H9 (cell line): Measurements from ENCODE around the gene VMA21. TPM values are rescaled to one million over a fixed set of nuclear protein-coding genes. Genes with fewer than 3 reads are reported as not detected.

Experiments
- DNase-seq: peaks from one replicate; pipeline ENCODE4 v3.0.0-alpha.2; 2017
- H2AFZ ChIP-seq: one replicate; pipeline ENCODE4 v1.6.1; 2013; ENCODE audit warnings: mild to moderate bottlenecking, low read length, control low read depth, moderate library complexity
- H2AK5ac ChIP-seq: 2 replicates; pipeline ENCODE4 v1.6.1; 2013; ENCODE audit warnings: low read length, control low read depth, mixed read lengths; ENCODE audit not compliant: insufficient read length
- H2BK120ac ChIP-seq: one replicate; pipeline ENCODE4 v1.6.1; 2013; ENCODE audit warnings: low read depth, mild to moderate bottlenecking, low read length, control low read depth, inconsistent platforms; ENCODE audit not compliant: poor library complexity, severe bottlenecking
- H2BK12ac ChIP-seq: 2 replicates; pipeline ENCODE4 v1.6.1; 2013; ENCODE audit warnings: low read length, control low read depth, mixed read lengths, low read depth; ENCODE audit not compliant: insufficient read length
- H2BK15ac ChIP-seq: 2 replicates; pipeline ENCODE4 v1.6.1; 2013; ENCODE audit warnings: low read depth, low read length, control low read depth
- H2BK20ac ChIP-seq: one replicate; pipeline ENCODE4 v1.6.1; 2013; ENCODE audit warnings: low read depth, mild to moderate bottlenecking, low read length, control low read depth, inconsistent platforms; ENCODE audit not compliant: poor library complexity, severe bottlenecking
- H2BK5ac ChIP-seq: 2 replicates; pipeline ENCODE4 v1.6.1; 2013; ENCODE audit warnings: low read length, control low read depth, mixed read lengths; ENCODE audit not compliant: insufficient read length
- H3K14ac ChIP-seq: 2 replicates; pipeline ENCODE4 v1.6.1; 2013; ENCODE audit warnings: low read length, control low read depth; ENCODE audit not compliant: insufficient read depth
- H3K18ac ChIP-seq: 2 replicates; pipeline ENCODE4 v1.6.1; 2013; ENCODE audit warnings: low read depth, mild to moderate bottlenecking, mixed read lengths, low read length, control low read depth; ENCODE audit not compliant: insufficient read length
- H3K23ac ChIP-seq: 2 replicates; pipeline ENCODE4 v1.6.1; 2013; ENCODE audit warnings: low read length, control low read depth, mixed read lengths, low read depth; ENCODE audit not compliant: insufficient read length
- H3K23me2 ChIP-seq: 2 replicates; pipeline ENCODE4 v1.6.1; 2013; ENCODE audit warnings: low read depth, mild to moderate bottlenecking, mixed read lengths, low read length, control low read depth; ENCODE audit not compliant: insufficient read length, poor library complexity, severe bottlenecking
- H3K27ac ChIP-seq: 2 replicates; pipeline ENCODE4 v1.5.1; 2013; ENCODE audit warnings: low read length, control low read depth, mixed read lengths, low read depth; ENCODE audit not compliant: insufficient read length
- H3K27me3 ChIP-seq: 2 replicates; pipeline ENCODE4 v1.6.1; 2013; ENCODE audit warnings: low read length, control low read depth, inconsistent platforms; ENCODE audit not compliant: insufficient read depth
- H3K4ac ChIP-seq: 2 replicates; pipeline ENCODE4 v1.6.1; 2013; ENCODE audit warnings: low read depth, mild to moderate bottlenecking, control low read depth, inconsistent platforms, low read length, moderate library complexity
- H3K4me1 ChIP-seq: 2 replicates; pipeline ENCODE4 v1.6.1; 2013; ENCODE audit warnings: low read length, control low read depth, inconsistent platforms; ENCODE audit not compliant: insufficient read depth
- H3K4me2 ChIP-seq: 2 replicates; pipeline ENCODE4 v1.6.1; 2013; ENCODE audit warnings: low read length, control low read depth, mixed read lengths; ENCODE audit not compliant: insufficient read length, insufficient read depth
- H3K56ac ChIP-seq: 2 replicates; pipeline ENCODE4 v1.6.1; 2013; ENCODE audit warnings: low read depth, mild to moderate bottlenecking, mixed read lengths, low read length, control low read depth; ENCODE audit not compliant: insufficient read length
- H3K79me1 ChIP-seq: 2 replicates; pipeline ENCODE4 v1.6.1; 2013; ENCODE audit warnings: low read depth, mild to moderate bottlenecking, moderate library complexity, low read length, control low read depth, inconsistent platforms; ENCODE audit not compliant: insufficient read depth, poor library complexity, severe bottlenecking
- H3K79me2 ChIP-seq: 2 replicates; pipeline ENCODE4 v1.6.1; 2013; ENCODE audit warnings: low read length, control low read depth, inconsistent platforms; ENCODE audit not compliant: insufficient read depth
- H3K9ac ChIP-seq: 2 replicates; pipeline ENCODE4 v1.6.1; 2013; ENCODE audit warnings: low read length, control low read depth, mixed read lengths; ENCODE audit not compliant: insufficient read length; ENCODE audit errors: extremely low read depth
- H3K9me3 ChIP-seq: one replicate; pipeline ENCODE4 v1.6.1; 2013; ENCODE audit warnings: low read depth, low read length, inconsistent platforms; ENCODE audit not compliant: control insufficient read depth
- H3T11ph ChIP-seq: one replicate; pipeline ENCODE4 v1.6.1; 2013; ENCODE audit warnings: mild to moderate bottlenecking, low read length, control low read depth, inconsistent platforms
- H4K20me1 ChIP-seq: one replicate; pipeline ENCODE4 v1.6.1; 2013; ENCODE audit not compliant: control insufficient read depth, insufficient read length, insufficient read depth
- H4K5ac ChIP-seq: 2 replicates; pipeline ENCODE4 v1.6.1; 2013; ENCODE audit warnings: low read depth, mild to moderate bottlenecking, mixed read lengths, low read length, control low read depth; ENCODE audit not compliant: insufficient read length
- H4K8ac ChIP-seq: replicated peaks from 2 replicates; pipeline ENCODE4 v1.6.1; 2013; ENCODE audit warnings: low read length, control low read depth, mixed read lengths, low read depth; ENCODE audit not compliant: insufficient read length
- H4K91ac ChIP-seq: 2 replicates; pipeline ENCODE4 v1.6.1; 2013; ENCODE audit warnings: low read depth, mild to moderate bottlenecking, moderate library complexity, mixed read lengths, low read length, control low read depth; ENCODE audit not compliant: insufficient read length
- H3K27ac Mint-ChIP-seq, 3 experiments: 2 replicates in 2 of 3; 3 replicates in 1 of 3; pipeline ENCODE4 v1.8.0; 2020 to 2021; ENCODE audit warnings: mixed read lengths in 3 of 3, mild to moderate bottlenecking in 1 of 3, moderate library complexity in 1 of 3
- H3K27me3 Mint-ChIP-seq: 2 replicates; pipeline ENCODE4 v1.8.0; 2021; ENCODE audit warnings: low read depth, mild to moderate bottlenecking, moderate library complexity, mixed read lengths
- H3K36me3 Mint-ChIP-seq, 3 experiments: 2 replicates in 2 of 3; 3 replicates in 1 of 3; pipeline ENCODE4 v1.8.0; 2020 to 2021; ENCODE audit warnings: low read depth in 3 of 3, mixed read lengths in 3 of 3; ENCODE audit not compliant: insufficient read depth in 1 of 3
- H3K4me1 Mint-ChIP-seq, 2 experiments: 2 replicates each; pipeline ENCODE4 v1.8.0; 2020; ENCODE audit warnings: mixed read lengths in 2 of 2
- H3K4me3 Mint-ChIP-seq, 2 experiments: 2 replicates in 1 of 2; 3 replicates in 1 of 2; pipeline ENCODE4 v1.8.0; 2020 to 2021; ENCODE audit warnings: mild to moderate bottlenecking in 2 of 2, mixed read lengths in 2 of 2, moderate library complexity in 1 of 2
- H3K9me3 Mint-ChIP-seq, 2 experiments: 2 replicates in 1 of 2; 3 replicates in 1 of 2; pipeline ENCODE4 v1.8.0; 2020; ENCODE audit warnings: mild to moderate bottlenecking in 2 of 2, mixed read lengths in 2 of 2, moderate library complexity in 1 of 2
- WGBS: extraction: QIAGEN DNeasy Blood & Tissue Kit; methylation state at CpG from one replicate; pipeline ENCODE4 v1.1.7; 2013; ENCODE audit warnings: missing lambda C conversion rate, low lambda C conversion rate, mixed read lengths; ENCODE audit not compliant: insufficient read length; ENCODE audit errors: extremely low coverage; 5-methylcytosine and 5-hydroxymethylcytosine counted together
- total RNA-seq: library from RNA; stranded (reverse); gene quantifications from 2 replicates; pipeline ENCODE4 v1.2.1, GENCODE V29; 2021
- TF ChIP-seq, protein P1 (sequence below): fragments of 200-600 bp; sonication (generic); conservative IDR thresholded peaks from 3 replicates; pipeline ENCODE4 v1.8.0; 2021; ENCODE audit warnings: antibody characterized with exemption, mild to moderate bottlenecking

The VMA21 gene
- total RNA-seq, 1 experiment from 2014 or later, result 50.3 TPM

DNA sequence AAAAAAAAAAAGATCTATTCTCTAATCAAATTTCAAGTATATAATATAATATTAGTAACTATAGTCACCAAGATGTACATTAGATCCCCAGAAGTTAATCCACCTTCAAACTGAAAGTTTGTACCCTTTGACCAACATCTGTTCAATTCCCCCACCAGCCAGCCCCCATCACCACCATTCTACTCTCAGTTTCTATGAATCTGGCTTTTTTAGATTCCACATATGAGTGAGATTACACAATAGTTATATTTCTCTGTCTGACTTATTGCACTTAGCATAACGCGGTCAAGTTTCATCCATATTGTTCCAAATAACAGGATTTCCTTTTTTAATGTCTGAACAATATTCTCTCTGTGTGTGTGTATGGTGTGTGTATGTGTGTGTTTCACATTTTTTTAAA, 33.7 kb upstream of the VMA21 start:
- no peak overlapping the region for H3K4me3 Mint-ChIP-seq
- no peak overlapping the region for H4K8ac ChIP-seq
- no peaks in the 10 kb centered on the region for H4K20me1 ChIP-seq
- TF ChIP-seq, protein P1, sequence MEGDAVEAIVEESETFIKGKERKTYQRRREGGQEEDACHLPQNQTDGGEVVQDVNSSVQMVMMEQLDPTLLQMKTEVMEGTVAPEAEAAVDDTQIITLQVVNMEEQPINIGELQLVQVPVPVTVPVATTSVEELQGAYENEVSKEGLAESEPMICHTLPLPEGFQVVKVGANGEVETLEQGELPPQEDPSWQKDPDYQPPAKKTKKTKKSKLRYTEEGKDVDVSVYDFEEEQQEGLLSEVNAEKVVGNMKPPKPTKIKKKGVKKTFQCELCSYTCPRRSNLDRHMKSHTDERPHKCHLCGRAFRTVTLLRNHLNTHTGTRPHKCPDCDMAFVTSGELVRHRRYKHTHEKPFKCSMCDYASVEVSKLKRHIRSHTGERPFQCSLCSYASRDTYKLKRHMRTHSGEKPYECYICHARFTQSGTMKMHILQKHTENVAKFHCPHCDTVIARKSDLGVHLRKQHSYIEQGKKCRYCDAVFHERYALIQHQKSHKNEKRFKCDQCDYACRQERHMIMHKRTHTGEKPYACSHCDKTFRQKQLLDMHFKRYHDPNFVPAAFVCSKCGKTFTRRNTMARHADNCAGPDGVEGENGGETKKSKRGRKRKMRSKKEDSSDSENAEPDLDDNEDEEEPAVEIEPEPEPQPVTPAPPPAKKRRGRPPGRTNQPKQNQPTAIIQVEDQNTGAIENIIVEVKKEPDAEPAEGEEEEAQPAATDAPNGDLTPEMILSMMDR, result no peak
- peaks cover 30% of the 10 kb centered on the region for H3K27me3 Mint-ChIP-seq
- no peak overlapping the region for H3T11ph ChIP-seq
- H3K23ac ChIP-seq, result no peak overlapping the region
- no peak overlapping the region for H2BK20ac ChIP-seq
- no peaks in the 10 kb centered on the region; the same call in 1 of the 2 replicates for H3K4me1 ChIP-seq
- H3K14ac ChIP-seq, result no peak overlapping the region
- peaks cover 9% of the 10 kb centered on the region in 2 experiments for H3K4me1 Mint-ChIP-seq
- H3K27ac Mint-ChIP-seq, result no peak overlapping the region
- H3K36me3 Mint-ChIP-seq, result peaks cover 0 to 4% (median 0%) of the 10 kb centered on the region in 3 experiments; a peak in 1 of 7 replicates
- H3K56ac ChIP-seq, result no peak overlapping the region
- H3K9ac ChIP-seq, result no peak overlapping the region
- no CpG with 5 or more reads among the region's 2 CpGs for WGBS
- H3K79me1 ChIP-seq, result no peaks in the 10 kb centered on the region
- H4K5ac ChIP-seq, result no peak overlapping the region
- H3K9me3 ChIP-seq, result peaks cover 20% of the 10 kb centered on the region
- no peak overlapping the region for H2AK5ac ChIP-seq
- no peak overlapping the region for H4K91ac ChIP-seq
- no peak overlapping the region for H2BK120ac ChIP-seq
- no peak overlapping the region for H3K4me2 ChIP-seq
- H2BK5ac ChIP-seq, result no peak overlapping the region
- H2AFZ ChIP-seq, result no peak overlapping the region
- no peak for DNase-seq
- no peaks in the 10 kb centered on the region for H3K23me2 ChIP-seq
- H3K27ac ChIP-seq, result no peak overlapping the region
- H3K9me3 Mint-ChIP-seq, result peaks cover 60 to 65% of the 10 kb centered on the region in 2 experiments
- H3K4ac ChIP-seq, result no peak overlapping the region
- no peak overlapping the region for H2BK12ac ChIP-seq
- H3K18ac ChIP-seq, result no peak overlapping the region
- no peak overlapping the region for H2BK15ac ChIP-seq
- H3K27me3 ChIP-seq, result no peaks in the 10 kb centered on the region
- H3K79me2 ChIP-seq, result no peaks in the 10 kb centered on the region
